ENCODE data around the gene PSMB1. TPM values are rescaled to one million over a fixed set of nuclear protein-coding genes. Genes with fewer than 3 reads are reported as not detected.

PSMB1 gene
- total and polyA plus RNA-seq, 9 of the 15 experiments (the other 6 are each of a cell fraction or from before 2014, with no cell fraction given), result 447 to 2,953 (median 884) TPM

DNA sequence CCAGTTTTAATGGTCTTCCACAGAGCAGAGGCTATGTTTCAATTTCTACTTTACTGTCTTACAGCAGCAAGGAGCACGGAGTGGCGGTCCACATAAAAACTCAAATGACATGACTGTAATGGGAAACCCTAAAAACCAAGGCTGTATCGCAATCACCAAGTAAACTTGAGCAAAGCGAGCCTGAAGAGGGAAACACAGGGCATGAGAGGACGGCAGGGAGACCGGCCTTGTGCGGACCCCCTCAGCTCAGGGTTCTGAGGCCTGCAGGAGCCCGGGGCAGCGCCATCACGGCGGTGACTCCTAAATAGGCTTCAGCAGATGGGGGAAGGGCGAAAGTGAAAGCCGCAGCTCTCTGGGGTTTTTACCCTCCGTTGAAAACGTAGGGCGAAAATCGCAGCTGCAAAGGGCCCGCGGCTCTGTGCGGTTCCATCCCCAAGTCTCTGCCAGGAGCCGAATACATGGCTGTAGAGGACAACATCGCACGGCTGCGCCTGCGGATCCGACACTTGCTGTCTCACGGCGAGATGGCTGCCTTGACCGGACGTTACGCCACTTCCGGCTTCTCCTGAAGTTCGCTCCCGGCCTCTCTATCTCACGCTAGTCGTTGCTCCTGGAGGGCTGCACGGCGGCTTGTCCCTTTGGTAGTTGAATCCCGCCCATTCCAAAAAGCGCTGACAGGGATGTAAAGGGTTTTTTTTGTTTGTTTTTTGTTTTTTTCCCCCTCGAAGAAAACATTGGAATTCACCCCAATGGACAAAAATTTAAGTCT is at the start of gene PSMB1 (continued):
- TF ChIP-seq, protein P1, sequence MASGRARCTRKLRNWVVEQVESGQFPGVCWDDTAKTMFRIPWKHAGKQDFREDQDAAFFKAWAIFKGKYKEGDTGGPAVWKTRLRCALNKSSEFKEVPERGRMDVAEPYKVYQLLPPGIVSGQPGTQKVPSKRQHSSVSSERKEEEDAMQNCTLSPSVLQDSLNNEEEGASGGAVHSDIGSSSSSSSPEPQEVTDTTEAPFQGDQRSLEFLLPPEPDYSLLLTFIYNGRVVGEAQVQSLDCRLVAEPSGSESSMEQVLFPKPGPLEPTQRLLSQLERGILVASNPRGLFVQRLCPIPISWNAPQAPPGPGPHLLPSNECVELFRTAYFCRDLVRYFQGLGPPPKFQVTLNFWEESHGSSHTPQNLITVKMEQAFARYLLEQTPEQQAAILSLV (tag; IDR thresholded peaks at IDR 0.05), result no peak
- TF ChIP-seq, protein P2, sequence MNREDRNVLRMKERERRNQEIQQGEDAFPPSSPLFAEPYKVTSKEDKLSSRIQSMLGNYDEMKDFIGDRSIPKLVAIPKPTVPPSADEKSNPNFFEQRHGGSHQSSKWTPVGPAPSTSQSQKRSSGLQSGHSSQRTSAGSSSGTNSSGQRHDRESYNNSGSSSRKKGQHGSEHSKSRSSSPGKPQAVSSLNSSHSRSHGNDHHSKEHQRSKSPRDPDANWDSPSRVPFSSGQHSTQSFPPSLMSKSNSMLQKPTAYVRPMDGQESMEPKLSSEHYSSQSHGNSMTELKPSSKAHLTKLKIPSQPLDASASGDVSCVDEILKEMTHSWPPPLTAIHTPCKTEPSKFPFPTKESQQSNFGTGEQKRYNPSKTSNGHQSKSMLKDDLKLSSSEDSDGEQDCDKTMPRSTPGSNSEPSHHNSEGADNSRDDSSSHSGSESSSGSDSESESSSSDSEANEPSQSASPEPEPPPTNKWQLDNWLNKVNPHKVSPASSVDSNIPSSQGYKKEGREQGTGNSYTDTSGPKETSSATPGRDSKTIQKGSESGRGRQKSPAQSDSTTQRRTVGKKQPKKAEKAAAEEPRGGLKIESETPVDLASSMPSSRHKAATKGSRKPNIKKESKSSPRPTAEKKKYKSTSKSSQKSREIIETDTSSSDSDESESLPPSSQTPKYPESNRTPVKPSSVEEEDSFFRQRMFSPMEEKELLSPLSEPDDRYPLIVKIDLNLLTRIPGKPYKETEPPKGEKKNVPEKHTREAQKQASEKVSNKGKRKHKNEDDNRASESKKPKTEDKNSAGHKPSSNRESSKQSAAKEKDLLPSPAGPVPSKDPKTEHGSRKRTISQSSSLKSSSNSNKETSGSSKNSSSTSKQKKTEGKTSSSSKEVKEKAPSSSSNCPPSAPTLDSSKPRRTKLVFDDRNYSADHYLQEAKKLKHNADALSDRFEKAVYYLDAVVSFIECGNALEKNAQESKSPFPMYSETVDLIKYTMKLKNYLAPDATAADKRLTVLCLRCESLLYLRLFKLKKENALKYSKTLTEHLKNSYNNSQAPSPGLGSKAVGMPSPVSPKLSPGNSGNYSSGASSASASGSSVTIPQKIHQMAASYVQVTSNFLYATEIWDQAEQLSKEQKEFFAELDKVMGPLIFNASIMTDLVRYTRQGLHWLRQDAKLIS (CRISPR knock-in tag; IDR thresholded peaks at IDR 0.05), result peak; percentile 81
- TF ChIP-seq, protein P3, sequence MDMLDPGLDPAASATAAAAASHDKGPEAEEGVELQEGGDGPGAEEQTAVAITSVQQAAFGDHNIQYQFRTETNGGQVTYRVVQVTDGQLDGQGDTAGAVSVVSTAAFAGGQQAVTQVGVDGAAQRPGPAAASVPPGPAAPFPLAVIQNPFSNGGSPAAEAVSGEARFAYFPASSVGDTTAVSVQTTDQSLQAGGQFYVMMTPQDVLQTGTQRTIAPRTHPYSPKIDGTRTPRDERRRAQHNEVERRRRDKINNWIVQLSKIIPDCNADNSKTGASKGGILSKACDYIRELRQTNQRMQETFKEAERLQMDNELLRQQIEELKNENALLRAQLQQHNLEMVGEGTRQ (CRISPR knock-in tag; IDR thresholded peaks at IDR 0.05), result no peak
- TF ChIP-seq, protein P4, sequence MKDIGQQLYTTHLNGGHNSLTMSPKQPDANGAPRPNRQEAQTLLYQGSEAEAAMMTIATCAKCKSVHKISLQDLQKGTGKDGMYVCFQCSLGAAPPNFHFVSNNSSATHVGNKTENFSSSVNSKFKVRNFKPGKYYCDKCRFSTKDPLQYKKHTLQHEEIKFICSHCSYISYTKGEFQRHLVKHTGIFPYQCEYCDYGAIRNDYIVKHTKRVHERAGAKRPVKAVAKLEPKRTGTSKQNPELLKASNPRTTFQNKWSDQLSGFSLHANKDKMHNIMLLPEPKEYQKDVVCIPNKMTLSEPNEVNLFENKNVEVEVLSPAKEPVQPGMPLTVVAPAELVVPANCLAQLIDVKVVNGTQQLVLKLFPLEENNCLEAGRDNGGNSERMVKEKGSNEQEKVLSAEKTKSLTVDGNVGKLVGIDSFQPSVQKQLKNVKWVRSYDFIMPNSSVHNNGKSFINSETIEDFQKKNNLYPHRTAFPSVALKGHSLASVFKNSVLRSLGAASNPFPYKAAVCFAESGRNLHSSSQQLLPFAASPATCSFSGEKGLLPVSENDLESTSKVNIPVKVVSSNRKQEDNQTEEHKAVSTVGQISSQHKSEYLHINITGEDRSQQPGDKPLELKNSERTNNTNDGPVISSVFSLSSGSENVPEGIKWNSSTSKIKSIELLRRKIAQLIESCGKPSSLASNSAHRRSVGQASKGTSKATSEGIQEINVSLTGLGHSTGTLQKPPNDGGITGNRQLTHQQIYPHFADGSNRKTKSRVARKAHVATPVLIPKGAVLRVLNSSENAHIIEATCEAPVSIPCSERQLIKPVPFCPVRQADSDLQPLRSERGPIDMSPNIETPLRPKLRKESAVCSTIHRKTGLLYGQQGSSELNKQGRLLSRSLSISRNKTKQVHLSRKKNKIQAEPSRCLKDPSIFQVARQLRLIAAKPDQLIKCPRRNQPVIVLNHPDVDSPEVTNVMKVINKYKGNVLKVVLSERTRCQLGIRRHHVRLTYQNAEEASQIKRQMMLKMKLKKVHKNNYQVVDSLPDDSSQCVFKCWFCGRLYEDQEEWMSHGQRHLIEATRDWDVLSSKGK (CRISPR knock-in tag; IDR thresholded peaks at IDR 0.05), result no peak
- no peak for TF ChIP-seq ZNF217 (CRISPR knock-in tag; IDR thresholded peaks at IDR 0.05)
- TF ChIP-seq CHD1 (IDR thresholded peaks at IDR 0.05; ENCODE audit: low read length), result peak; percentile 89
- TF ChIP-seq, protein P5, sequence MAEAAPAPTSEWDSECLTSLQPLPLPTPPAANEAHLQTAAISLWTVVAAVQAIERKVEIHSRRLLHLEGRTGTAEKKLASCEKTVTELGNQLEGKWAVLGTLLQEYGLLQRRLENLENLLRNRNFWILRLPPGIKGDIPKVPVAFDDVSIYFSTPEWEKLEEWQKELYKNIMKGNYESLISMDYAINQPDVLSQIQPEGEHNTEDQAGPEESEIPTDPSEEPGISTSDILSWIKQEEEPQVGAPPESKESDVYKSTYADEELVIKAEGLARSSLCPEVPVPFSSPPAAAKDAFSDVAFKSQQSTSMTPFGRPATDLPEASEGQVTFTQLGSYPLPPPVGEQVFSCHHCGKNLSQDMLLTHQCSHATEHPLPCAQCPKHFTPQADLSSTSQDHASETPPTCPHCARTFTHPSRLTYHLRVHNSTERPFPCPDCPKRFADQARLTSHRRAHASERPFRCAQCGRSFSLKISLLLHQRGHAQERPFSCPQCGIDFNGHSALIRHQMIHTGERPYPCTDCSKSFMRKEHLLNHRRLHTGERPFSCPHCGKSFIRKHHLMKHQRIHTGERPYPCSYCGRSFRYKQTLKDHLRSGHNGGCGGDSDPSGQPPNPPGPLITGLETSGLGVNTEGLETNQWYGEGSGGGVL (CRISPR knock-in tag; IDR thresholded peaks at IDR 0.05), result no peak
- TF ChIP-seq MTF1 (CRISPR knock-in tag; IDR thresholded peaks at IDR 0.05; ENCODE audit: borderline replicate concordance), result no peak
- no peak for TF ChIP-seq NCOA4 (IDR thresholded peaks at IDR 0.05; ENCODE audit: partially characterized antibody)
- TF ChIP-seq ESRRA (IDR thresholded peaks at IDR 0.05; ENCODE audit: borderline replicate concordance, low read depth), result peak; percentile 76
- TF ChIP-seq, protein P6, sequence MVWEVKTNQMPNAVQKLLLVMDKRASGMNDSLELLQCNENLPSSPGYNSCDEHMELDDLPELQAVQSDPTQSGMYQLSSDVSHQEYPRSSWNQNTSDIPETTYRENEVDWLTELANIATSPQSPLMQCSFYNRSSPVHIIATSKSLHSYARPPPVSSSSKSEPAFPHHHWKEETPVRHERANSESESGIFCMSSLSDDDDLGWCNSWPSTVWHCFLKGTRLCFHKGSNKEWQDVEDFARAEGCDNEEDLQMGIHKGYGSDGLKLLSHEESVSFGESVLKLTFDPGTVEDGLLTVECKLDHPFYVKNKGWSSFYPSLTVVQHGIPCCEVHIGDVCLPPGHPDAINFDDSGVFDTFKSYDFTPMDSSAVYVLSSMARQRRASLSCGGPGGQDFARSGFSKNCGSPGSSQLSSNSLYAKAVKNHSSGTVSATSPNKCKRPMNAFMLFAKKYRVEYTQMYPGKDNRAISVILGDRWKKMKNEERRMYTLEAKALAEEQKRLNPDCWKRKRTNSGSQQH (CRISPR knock-in tag; IDR thresholded peaks at IDR 0.05), result no peak

All from K562 (cell line).